Muscle of leg (tissue), 11 donors: ENCODE data around the gene ANTXR2. TPM values are rescaled to one million over a fixed set of nuclear protein-coding genes. Genes with fewer than 3 reads are reported as not detected.

Source experiments
- DNase-seq: peaks from one replicate; pipeline ENCODE4 v3.0.0; 2013
- H3K27ac ChIP-seq: one replicate; pipeline ENCODE4 v1.5.1; 2013; ENCODE audit warnings: mild to moderate bottlenecking, low read length, control low read depth
- H3K27me3 ChIP-seq: one replicate; pipeline ENCODE4 v1.6.1; 2013; ENCODE audit warnings: low read length; ENCODE audit not compliant: control insufficient read depth, insufficient read depth
- H3K36me3 ChIP-seq: one replicate; pipeline ENCODE4 v1.6.1; 2013; ENCODE audit warnings: low read length; ENCODE audit not compliant: control insufficient read depth, insufficient read depth
- H3K4me1 ChIP-seq: one replicate; pipeline ENCODE4 v1.6.1; 2013; ENCODE audit warnings: low read length; ENCODE audit not compliant: control insufficient read depth, insufficient read depth
- H3K4me3 ChIP-seq: one replicate; pipeline ENCODE4 v1.5.1; 2013; ENCODE audit warnings: low read length, control low read depth
- H3K9me3 ChIP-seq: replicated peaks from 2 replicates; pipeline ENCODE4 v1.6.1; 2013; ENCODE audit warnings: low read depth, low read length; ENCODE audit not compliant: control insufficient read depth
- WGBS: methylation state at CpG from one replicate; pipeline ENCODE4 v1.1.5; 2013; ENCODE audit warnings: missing lambda C conversion rate; ENCODE audit not compliant: insufficient coverage; 5-methylcytosine and 5-hydroxymethylcytosine counted together
- polyA plus RNA-seq, 8 donors: library from polyadenylated mRNA; unstranded; fragments of 120-200 nt; gene quantifications; one replicate each; pipeline versions ENCODE4 v1.2.1 to v1.2.3, GENCODE V29; 2013; ENCODE audit warnings: inconsistent platforms in 1 of 8, low replicate concordance in 1 of 8; ENCODE audit not compliant: insufficient read length in 8 of 8, insufficient read depth in 1 of 8
- total RNA-seq: library from RNA; stranded (reverse); fragments of 120-200 nt; gene quantifications from one replicate; pipeline ENCODE4 v1.2.4, GENCODE V29; 2013

ANTXR2 gene
- total and polyA plus RNA-seq, 9 donors, result 72.7 to 135 (median 102) TPM

DNA sequence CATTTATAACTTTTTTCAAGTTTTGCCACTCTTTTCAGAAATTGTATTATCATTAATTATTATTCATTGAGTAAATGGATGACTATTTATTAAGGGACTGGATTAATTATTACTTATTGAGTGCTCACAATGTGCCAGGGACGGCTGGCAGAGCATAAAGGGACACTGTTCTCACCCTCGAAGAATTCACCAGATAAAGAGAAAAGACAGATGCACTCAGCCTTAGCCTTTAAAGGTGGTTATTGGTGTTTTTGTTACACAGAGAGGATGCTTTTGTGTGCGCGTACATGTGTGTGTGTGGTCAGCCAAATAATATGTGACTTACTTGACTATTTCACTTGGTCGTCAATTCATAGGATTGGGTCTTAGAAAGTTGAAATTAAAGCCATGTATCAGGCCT lies 187.0 kb downstream of the ANTXR2 start:
- Histone ChIP-seq H3K9me3 (no peaks in the 10 kb centered on the region), H3K27ac (no peak overlapping the region), H3K4me3 (no peak overlapping the region), H3K27me3 (no peaks in the 10 kb centered on the region), H3K36me3 (no peaks in the 10 kb centered on the region), H3K4me1 (no peaks in the 10 kb centered on the region)
- 90% methylated on average over 2 of the region's 5 CpGs for WGBS
- no peak for DNase-seq

DNA sequence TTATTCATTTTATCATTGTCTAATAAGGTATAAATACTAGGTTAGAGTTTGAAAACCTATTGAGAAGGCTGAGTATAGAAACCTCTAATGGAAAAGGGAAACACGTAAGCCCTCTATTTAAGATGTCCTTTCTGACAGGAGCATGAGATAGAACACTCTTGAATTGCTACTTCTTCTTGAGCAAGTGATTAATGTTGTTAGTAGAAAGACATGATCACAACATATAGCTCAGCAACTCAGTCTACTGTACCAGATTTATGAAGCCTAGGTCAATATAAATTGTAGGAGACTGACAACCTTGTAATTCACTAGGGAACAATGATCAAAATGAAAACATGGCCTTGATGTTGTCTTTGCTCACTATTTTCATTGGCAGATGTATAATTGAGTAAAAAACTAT lies 189.7 kb downstream of the ANTXR2 start:
- DNase-seq, result no peak
- Histone ChIP-seq H3K4me1 (no peaks in the 10 kb centered on the region), H3K36me3 (no peaks in the 10 kb centered on the region), H3K27ac (no peak overlapping the region), H3K9me3 (no peaks in the 10 kb centered on the region), H3K4me3 (no peak overlapping the region), H3K27me3 (no peaks in the 10 kb centered on the region)
- no CpG with 5 or more reads among the region's 1 CpG for WGBS

DNA sequence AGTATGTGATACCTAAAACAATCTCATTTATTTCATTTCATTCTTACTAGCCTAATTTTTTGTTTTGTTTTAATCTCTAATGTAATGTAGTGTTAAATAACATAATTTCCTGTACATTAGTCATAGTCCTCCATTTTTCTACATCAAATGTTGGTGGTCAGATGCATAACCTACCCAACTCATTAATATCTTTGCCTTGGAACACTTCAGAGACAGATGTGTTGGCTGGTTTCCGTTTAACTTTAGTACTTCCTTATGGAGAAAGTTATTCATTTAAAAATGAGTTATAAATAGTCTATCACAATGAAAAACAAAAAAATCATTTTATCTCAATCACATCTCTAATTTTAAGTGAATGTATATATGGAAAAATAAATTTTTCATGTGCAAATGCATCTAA lies 190.2 kb downstream of the ANTXR2 start:
- DNase-seq, result peak; percentile 91
- WGBS, result no CpG with 5 or more reads among the region's 1 CpG
- no peaks in the 10 kb centered on the region for H3K27me3 ChIP-seq

DNA sequence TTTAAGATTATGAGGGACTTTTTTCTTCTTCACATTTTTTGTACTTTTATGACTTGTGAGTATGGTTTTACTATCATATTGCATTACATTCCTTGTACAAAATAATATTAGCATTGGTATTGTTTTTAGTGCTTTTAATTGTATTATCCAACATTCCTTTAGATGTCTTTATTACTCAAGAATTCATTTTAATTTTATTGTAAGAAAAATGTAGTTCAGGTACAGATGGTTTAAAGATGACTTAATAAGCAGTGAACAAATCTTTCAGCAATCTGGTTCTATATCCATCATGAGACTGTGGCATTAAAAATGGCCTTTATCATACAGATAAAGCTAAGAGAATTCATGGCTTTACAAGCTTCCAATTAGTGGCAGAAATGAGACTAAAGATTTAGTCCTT lies 191.6 kb downstream of the ANTXR2 start:
- no peak for DNase-seq
- Histone ChIP-seq H3K27ac (no peak overlapping the region), H3K9me3 (no peaks in the 10 kb centered on the region), H3K4me1 (no peaks in the 10 kb centered on the region), H3K27me3 (no peaks in the 10 kb centered on the region), H3K36me3 (no peaks in the 10 kb centered on the region), H3K4me3 (no peak overlapping the region)

More for the DNA sequence above, 190.2 kb downstream of the ANTXR2 start:
- H3K27ac ChIP-seq, result no peak overlapping the region
- no peaks in the 10 kb centered on the region for H3K4me1 ChIP-seq
- H3K9me3 ChIP-seq, result no peaks in the 10 kb centered on the region
- no peaks in the 10 kb centered on the region for H3K36me3 ChIP-seq
- H3K4me3 ChIP-seq, result no peak overlapping the region

DNA sequence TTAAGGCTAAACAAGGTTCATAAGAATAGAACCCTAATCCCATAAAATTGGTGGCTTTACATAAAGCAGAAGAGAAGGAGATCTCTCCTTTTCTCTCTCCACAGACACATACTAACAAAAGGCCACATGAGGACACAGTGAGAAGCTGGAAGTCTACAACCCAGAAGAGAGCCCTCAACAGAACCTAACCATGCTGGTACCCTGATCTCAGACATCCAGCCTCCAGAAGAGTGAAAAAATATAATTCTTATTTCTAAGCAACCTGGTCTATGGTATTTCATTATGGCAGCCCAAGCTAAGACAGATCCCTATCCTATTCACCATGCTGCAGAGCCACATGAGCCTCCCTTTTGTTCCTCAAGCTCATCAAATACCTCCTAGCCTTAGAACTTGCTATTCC lies 195.5 kb downstream of the ANTXR2 start:
- no peaks in the 10 kb centered on the region for H3K27me3 ChIP-seq
- H3K4me1 ChIP-seq, result no peaks in the 10 kb centered on the region
- H3K9me3 ChIP-seq, result no peaks in the 10 kb centered on the region
- no peak overlapping the region for H3K27ac ChIP-seq
- H3K36me3 ChIP-seq, result no peaks in the 10 kb centered on the region
- H3K4me3 ChIP-seq, result no peak overlapping the region
- no peak for DNase-seq

DNA sequence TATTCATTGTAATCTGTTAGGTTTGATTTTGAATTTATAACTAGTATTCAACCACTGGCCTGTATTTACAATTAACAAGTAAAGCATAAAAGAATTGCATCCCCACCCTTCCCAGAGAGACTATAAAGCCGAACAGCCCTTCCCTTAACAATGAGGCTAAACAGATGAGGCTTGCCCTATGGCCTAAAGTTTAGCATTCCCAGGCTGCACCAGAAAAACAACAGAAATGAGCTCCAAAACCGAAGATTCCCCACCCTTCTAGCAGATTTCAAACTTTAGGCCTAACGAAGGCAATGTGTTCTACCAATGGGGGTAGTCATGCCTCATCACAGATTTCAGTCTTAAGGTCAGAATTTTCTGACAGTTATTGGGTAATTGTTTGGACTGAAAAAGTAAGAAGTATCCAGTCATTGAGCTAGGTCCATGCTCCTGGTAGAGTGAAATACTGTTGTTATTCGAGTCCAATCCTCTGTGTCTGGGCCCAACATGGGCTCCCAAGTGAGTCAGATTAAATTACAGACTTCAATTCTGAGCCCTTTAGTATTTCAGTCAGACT lies 197.6 kb downstream of the ANTXR2 start:
- H3K27me3 ChIP-seq, result no peaks in the 10 kb centered on the region
- no peak overlapping the region for H3K4me3 ChIP-seq
- H3K9me3 ChIP-seq, result no peaks in the 10 kb centered on the region
- WGBS, result 37% methylated on average over 4 of the region's 4 CpGs
- H3K27ac ChIP-seq, result no peak overlapping the region
- DNase-seq, result peak; percentile 77
- H3K36me3 ChIP-seq, result no peaks in the 10 kb centered on the region
- no peaks in the 10 kb centered on the region for H3K4me1 ChIP-seq

DNA sequence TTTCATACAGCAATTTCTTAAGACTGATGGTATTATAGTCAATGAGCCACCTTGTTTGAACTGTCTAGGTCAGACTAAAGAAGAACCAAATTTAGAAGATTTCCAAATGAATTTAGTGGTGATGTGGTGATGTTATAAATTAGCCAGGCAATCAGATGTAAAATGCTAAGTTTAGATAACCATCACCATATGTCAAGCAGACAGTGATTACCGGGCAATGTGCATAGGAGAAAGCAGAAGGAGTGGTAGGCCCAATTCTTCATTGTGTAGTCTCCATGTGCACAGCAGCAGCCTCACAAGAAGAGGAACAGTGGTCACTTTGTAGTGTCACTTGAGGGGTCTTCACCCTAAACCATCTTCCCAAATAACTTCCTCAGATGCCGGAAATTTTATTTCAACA lies 198.8 kb downstream of the ANTXR2 start:
- no peaks in the 10 kb centered on the region for H3K27me3 ChIP-seq
- no peak for DNase-seq
- H3K9me3 ChIP-seq, result no peaks in the 10 kb centered on the region
- H3K27ac ChIP-seq, result no peak overlapping the region
- no peak overlapping the region for H3K4me3 ChIP-seq
- WGBS, result no CpG with 5 or more reads among the region's 2 CpGs
- H3K4me1 ChIP-seq, result no peaks in the 10 kb centered on the region
- no peaks in the 10 kb centered on the region for H3K36me3 ChIP-seq

DNA sequence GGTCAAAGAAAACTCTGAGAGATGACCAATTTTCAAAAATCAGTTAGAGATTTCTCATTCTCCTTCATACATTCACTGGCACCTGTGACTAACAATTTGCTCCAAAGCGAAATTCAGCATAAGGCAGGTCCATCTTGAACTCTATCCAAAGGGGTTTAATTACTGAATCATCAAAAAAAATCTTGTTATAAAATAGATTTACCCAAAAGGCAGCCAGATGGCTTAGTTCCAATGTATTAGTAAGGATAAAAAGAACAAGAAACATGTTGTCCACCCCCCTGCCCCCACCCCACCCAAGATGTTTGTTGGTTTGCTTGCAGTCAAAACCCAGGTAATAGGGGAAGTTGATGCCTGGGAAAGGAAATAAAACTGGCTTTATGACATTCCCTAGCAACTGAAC lies 200.3 kb downstream of the ANTXR2 start:
- H3K4me3 ChIP-seq, result no peak overlapping the region
- H3K27ac ChIP-seq, result no peak overlapping the region
- H3K36me3 ChIP-seq, result no peaks in the 10 kb centered on the region
- no CpG with 5 or more reads among the region's 1 CpG for WGBS
- H3K4me1 ChIP-seq, result no peaks in the 10 kb centered on the region
- no peaks in the 10 kb centered on the region for H3K27me3 ChIP-seq
- no peaks in the 10 kb centered on the region for H3K9me3 ChIP-seq
- no peak for DNase-seq

DNA sequence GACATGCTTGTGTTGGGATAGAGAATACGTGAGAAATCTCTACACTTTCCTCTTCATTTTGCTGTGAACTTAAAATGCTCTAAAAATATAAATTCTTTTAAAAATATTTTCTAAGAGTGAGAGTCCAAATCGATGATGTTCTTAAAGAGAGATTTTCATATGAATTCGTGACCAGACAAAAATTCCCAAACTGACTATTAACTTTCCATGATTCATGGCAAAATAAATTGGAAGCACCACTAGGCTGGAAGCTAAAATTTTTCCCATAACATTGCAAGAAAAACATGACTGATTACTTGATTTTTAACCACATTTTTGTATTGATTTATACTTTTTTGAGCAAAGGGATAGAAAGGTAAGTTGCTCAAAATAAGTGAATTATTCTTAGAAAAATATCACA lies 201.1 kb downstream of the ANTXR2 start:
- H3K4me3 ChIP-seq, result no peak overlapping the region
- no peaks in the 10 kb centered on the region for H3K4me1 ChIP-seq
- no peaks in the 10 kb centered on the region for H3K36me3 ChIP-seq
- no peak overlapping the region for H3K27ac ChIP-seq
- H3K9me3 ChIP-seq, result no peaks in the 10 kb centered on the region
- no CpG with 5 or more reads among the region's 3 CpGs for WGBS
- H3K27me3 ChIP-seq, result no peaks in the 10 kb centered on the region
- DNase-seq, result peak; percentile 70

DNA sequence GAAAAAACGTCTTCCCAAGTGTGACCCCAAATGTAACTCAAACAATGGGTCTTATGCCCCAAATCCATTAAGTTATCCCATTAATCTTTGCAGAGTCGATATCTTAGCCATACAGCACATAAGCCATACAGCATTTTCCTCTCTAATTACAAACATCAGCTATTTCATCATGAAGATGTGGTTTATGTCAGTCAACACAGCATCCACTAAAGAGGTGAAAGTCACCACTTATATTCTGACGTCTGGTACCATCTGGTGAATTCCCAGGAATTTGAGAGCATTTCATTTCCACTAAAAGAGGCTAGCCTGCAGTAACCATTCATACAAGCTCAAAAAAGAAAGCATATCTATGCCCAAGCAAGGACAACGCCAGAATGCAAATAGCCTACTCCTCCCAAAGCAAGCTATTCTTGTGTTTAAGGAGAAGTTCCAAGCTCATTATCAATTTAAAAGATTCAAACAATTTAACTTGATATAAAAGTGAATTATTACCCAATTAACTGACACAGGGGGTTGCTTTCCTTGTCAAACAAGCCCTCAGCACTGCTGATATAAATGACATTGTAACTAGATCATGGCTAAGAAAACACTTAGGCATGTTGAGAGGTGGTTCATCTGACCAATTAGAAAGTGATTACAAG lies 203.3 kb downstream of the ANTXR2 start:
- H3K27me3 ChIP-seq, result no peaks in the 10 kb centered on the region
- no peaks in the 10 kb centered on the region for H3K9me3 ChIP-seq
- H3K4me1 ChIP-seq, result no peaks in the 10 kb centered on the region
- no peak overlapping the region for H3K4me3 ChIP-seq
- H3K36me3 ChIP-seq, result no peaks in the 10 kb centered on the region
- H3K27ac ChIP-seq, result no peak overlapping the region
- WGBS, result 20% methylated on average over 1 of the region's 4 CpGs
- DNase-seq, result no peak

DNA sequence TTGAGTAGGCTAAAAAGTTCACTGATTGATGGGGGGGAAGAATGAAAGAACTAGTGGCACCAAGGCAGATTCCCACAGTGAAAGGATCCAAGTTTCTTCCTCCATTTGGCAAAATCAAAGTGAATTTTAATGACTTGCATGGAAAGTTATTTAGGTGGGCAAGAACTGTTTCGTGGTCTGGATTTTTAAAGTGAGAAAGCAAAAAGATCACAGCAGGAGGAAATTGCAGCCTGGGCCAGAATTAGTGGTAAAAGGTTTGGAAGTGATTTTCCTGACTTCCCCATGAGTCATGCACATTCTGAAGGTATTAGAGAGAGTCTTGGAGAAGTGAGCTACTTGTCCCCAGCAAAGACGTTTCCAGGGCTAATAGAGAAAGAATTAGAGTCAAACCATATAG lies 207.8 kb downstream of the ANTXR2 start:
- 20% methylated on average over 2 of the region's 2 CpGs for WGBS

More for the DNA sequence above, 207.8 kb downstream of the ANTXR2 start:
- peak; percentile 81 for DNase-seq
- H3K4me1 ChIP-seq, result no peaks in the 10 kb centered on the region
- H3K9me3 ChIP-seq, result no peaks in the 10 kb centered on the region
- H3K27ac ChIP-seq, result no peak overlapping the region
- no peaks in the 10 kb centered on the region for H3K36me3 ChIP-seq
- H3K27me3 ChIP-seq, result no peaks in the 10 kb centered on the region
- no peak overlapping the region for H3K4me3 ChIP-seq
